GM19025 (cell line): ENCODE data around the gene CHRNB2.
"Not testable (repeated sequence)": the region's sequence is repeated elsewhere in the genome, so short reads cannot be mapped to it uniquely, and the experiment has no call there.

Source experiments
- ATAC-seq: cut with Tn5 transposase; IDR thresholded peaks from one replicate; pipeline ENCODE4 v1.9.1; 2021; ENCODE audit warnings: mild to moderate bottlenecking, low read depth, moderate library complexity; ENCODE audit not compliant: unreplicated experiment

CHRNB2 gene, protein sequence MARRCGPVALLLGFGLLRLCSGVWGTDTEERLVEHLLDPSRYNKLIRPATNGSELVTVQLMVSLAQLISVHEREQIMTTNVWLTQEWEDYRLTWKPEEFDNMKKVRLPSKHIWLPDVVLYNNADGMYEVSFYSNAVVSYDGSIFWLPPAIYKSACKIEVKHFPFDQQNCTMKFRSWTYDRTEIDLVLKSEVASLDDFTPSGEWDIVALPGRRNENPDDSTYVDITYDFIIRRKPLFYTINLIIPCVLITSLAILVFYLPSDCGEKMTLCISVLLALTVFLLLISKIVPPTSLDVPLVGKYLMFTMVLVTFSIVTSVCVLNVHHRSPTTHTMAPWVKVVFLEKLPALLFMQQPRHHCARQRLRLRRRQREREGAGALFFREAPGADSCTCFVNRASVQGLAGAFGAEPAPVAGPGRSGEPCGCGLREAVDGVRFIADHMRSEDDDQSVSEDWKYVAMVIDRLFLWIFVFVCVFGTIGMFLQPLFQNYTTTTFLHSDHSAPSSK

DNA sequence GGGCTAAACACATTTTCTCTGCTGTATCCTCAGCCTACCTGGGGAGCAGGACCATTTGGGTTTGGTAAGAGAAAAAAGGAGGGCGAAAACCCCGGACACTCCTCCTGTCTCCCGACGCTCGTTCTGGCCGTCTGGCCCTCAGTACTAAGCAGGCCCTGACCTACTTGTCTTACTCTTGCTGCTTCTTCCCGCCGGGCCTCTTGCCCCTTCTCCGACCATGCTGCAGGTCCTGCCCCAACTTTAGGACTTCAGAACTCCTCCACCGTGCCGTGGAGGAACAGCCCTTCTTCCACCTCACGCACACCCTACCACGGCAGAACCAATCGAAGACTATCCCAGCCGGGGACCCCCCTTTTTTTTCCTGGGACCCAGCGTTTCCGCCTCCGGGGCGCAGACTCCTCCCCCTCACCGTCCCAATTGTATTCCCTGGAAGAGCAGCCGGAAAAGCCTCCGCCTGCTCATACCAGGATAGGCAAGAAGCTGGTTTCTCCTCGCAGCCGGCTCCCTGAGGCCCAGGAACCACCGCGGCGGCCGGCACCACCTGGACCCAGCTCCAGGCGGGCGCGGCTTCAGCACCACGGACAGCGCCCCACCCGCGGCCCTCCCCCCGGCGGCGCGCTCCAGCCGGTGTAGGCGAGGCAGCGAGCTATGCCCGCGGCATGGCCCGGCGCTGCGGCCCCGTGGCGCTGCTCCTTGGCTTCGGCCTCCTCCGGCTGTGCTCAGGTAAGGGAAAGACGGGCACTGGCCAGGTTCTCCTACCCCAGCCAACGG lies at the start of gene CHRNB2:
Gene CHRNB2, plus strand, starts transcription at position 393 of the 771 bp plus-strand sequence. Its CDS starts 267 bp downstream, at position 660.
- ATAC-seq: no peak

DNA sequence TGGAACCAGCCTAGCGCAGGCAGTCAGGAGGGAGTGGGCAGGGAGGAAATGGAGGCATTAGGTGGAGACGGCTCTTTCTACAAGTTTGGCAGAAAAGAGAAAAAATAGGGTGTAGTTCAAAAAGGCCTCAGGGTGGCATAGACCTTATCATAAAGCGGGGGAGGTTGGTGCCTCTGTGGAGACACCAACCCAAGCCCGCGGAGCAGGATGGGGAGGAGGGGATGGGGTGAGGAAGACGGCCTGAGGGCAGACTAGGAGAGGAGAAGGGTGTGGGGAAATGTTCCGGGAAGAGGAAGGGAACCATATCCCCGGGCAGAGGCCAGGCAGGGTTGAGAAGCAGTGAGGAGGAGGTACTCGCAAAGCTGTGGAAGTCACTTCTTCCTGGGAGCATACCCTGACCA lies 48.0 kb upstream of the CHRNB2 start:
- no peak for ATAC-seq

DNA sequence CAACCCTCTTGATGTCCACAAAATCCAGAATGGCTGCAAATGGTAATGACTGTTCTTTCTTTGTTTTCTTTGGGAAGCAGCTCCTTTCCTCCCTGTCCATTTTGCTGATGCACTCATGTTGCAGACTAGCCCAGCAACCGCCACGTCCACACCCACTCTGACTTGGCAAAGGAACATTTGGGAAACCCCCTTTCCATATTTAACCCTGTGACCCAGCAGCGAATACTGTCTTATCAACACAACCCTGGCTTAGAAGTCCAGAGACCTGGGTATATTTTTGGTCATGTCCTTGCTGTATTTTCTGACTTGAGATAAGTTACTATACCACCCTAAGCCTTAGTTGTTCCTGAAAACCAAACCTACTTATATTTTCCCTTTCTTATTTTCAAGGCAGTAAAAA lies 47.2 kb upstream of the CHRNB2 start:
- no peak for ATAC-seq

DNA sequence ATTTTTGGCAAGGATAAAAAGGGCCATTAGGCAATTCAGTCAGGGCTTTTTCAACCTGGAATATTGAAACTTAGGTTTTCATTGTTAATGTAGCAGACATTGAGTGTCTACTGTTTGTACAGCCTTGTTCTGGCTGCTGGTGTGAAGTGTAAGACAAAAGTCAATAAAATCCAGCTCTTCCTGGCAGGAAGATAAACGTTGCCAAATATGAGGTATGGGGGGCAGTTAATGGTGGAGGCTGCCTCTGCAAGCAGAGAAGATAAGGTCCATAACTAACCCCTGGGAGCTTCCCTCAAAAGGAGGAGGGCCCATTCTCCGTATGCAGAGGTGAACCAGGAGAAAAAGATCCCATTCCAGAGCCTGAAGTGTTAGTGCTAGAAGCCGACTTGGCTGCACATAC lies 45.9 kb upstream of the CHRNB2 start:
- ATAC-seq: no peak

DNA sequence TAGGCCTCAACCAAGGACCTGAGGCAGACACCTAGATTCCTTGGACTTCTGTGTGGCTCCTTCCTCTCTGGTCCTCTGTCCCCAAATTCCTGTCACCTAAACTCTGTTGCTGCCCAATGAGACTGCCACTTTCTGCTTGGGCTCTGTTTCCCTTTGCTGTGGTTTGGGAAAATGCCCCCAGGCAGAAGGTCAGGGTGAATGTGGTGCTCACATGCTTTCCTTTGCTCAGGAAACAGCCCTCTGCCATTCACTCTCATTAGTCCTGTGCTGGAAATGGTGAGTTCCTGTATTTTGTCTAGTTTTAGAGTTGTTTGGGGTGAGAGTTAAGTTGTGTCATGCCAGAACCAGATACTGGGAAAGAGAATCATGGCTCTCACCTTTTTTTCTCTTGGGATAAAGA lies 42.7 kb upstream of the CHRNB2 start:
- ATAC-seq: no peak

DNA sequence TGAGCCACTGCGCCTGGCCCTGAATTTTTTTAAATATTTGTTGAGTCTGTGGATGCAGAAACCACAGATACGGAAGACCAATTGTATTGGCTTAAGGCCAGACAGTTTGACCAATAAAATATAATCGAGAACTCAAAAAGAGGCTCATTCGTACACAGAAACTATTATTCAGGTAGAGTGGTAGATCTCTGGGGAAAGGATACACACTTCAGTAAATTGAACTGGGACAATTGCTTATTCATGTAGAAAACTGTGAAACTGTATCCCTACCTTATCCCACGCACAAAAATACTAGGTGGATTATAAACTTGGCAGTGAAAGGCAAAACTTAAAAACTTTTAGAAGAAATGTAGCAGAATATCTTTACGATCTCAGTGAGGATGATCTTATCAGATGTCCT lies 40.4 kb upstream of the CHRNB2 start:
- ATAC-seq: no peak

DNA sequence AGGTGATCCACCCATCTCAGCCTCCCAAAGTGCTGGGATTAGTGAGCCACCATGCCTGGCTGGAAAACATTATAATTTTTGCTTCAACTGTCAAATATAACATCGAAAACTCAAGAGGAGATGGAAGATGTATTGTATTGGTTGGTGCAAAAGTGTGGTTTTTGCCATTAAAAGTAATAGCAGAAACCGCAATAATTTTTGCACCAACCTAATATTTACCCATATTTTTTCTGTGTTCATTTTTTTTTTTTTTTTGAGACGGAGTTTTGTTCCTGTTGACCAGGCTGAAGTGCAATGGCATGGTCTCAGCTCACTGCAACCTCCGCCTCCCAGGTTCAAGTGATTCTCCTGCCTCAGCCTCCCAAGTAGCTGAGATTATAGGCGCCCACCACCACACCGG lies 38.3 kb upstream of the CHRNB2 start:
- no peak for ATAC-seq

DNA sequence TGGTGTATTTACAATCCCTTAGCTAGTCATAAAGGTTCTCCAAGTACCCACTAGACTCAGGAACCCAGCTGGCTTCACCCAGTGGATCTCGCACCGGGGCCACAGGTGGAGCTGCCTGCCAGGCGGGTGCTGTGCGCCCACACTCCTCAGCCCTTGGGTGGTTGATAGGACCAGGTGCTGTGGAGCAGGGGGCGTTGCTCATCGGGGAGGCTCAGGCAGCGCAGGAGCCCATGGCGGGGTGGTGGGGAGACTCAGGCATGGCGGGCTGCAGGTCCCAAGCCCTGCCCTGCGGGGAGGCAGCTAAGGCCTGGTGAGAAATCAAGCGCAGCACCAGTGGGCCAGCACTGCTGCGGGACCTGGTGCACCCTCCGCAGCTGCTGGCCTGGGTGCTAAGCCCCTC lies 35.6 kb upstream of the CHRNB2 start:
- ATAC-seq: not testable (repeated sequence)

DNA sequence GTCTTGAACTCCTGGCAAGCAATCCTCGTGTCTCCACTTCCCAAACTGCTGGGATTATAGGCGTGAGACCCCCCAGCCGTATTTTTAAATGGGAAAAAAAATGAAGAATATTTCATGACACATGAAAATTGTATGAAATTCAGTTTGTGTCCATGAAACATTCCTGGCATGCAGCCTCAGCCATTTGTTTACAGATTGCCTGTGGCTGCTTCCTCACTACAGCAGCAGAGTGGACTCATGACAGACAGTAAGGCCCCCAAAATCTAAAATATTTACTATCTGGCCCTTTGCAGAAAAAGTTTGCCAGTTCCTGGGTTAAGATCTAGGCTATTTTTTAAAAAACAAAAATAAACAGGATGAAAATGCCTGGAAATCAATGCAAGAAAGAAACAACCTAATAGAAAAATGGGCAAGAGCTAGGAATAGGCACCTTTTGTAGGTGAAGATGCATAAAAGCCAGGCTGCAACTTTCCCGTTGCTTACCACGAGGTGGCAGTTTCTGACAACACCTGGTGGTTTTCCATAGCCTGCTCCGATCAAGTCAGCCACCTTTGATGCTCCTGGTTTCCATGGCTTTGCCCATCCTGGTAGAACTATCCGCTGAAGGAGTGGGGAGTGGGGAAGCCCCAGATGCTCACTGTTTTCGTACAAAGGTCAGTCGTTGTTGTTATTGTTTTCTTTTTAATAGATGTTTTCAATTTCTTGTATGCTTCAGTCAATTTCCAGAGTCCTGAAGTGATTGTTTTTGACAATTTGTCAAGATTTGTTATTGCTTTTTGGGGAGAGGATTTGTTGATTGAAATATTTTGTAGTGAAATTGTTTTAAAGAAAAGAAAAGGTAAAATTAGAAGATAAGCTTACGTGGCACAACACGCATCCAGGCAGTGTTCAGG lies 33.4 kb upstream of the CHRNB2 start:
- no peak for ATAC-seq

DNA sequence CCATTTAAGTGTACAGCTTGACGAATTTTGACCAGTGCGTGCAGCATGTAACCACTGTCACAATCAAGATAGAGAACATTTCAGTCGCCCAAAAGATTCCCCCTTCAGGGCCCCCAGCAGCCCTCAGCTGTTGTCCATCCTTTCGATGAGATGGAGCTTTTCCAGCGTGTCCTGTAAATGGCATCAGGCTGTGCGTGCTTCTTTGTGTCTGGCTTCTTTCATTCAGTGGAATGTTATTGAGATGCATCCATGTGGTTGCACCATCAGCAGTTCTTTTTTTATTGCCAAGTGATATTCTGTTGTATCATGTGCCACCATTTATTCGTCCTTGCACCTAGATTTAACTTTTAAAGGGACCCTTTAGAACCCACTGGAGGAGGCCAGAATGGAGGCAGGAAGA lies 31.0 kb upstream of the CHRNB2 start:
- ATAC-seq: no peak

DNA sequence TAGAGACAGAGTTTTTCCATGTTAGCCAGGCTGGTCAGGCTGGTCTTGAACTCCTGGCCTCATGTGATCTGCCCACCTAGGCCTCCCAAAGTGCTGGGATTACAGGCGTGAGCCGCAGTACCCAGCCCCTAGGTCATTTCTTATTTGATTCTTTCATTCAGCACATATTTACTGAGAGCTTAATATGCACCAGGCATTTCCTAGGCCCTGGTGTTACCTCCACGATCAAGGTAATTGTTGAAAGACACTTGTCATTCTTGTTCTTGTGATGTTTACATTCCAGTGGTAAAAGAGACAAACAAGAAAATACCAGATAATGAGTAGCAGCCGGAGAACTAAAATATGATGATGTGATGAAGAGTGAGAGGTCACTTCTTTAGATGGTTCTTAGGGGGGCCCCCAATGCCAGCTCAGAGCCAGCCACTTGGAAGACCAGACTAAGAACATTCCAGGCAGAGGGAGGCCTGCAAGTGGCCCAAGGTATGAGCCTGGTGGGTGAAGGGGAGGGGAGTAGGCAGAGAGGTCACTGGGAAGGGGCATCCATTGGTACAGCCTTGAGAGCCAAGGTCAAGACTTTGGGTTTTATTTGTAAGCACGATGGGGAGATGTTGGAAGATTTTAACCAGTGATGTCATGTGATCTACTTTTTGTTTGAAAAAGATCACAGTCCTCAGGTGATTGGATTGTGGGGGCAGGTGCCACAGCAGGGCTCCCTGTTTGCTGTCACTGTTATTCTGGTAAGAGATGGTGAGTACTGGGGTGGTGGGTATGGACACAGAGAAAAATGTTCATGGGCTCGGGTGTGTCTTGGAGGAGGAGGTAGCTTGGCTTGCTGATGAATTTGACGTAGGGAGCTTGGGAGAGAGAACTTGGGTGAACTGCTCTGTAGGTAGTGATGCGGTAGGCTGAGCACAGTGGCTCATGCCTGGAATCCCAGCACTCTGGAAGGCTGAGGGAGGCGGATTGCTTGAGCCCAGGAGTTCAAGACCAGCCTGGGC lies 27.8 kb upstream of the CHRNB2 start:
- ATAC-seq: no peak

DNA sequence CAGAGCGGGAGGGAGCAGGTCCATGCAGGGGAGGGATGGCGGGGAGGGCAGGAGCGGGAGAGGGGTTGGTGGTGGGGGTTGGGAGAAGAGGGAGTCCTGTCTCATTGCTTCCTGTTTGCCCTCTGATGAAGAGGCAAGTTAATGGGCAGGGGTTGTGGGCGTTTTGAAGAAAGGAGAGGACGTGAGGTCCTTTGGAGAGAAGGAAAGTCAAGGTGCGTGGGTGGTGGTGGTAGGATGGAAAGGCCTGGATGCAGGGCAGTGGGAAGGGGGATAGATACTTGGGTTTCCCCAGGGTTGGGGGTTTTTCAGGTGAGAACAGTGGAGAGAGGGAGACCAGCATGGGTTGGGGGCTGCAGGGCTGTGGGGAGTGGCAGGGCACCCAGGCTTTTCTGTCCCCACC lies 26.3 kb upstream of the CHRNB2 start:
- ATAC-seq: no peak

DNA sequence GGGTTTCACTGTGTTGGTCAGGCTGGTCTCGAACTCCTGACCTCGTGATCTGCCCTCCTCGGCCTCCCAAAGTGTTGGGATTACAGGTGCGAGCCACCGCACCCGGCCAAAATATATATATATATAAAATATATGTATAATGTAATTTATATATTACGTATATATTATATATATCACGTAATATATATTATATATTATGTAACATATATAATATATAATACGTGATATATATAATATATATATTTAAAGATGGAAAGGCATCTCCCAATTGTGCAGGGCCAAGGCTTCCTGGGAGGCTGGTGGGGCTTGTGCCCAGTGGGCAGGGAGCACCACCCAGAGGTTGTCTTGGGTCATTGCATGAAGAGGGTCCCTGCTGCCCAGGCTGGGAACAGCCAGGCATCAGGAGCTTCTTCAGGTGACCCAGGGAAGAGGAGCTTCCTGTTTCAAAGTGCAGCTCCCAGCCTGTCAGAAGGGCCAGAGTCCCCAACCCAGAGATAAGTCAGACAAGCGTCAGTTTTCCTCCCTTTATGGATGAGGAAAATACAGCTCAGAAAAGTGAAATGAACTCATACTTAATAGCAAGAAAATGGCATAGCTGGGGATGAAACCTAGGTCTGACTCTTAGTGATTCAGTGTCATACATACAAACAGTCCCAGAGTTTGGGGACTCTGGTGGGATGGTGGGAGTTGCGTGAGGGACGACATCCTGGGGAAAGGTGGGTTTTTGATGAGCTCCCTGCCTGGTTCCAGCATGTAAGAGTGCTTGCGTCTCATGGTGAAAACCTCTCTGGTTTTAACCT lies 21.1 kb upstream of the CHRNB2 start:
- no peak for ATAC-seq

DNA sequence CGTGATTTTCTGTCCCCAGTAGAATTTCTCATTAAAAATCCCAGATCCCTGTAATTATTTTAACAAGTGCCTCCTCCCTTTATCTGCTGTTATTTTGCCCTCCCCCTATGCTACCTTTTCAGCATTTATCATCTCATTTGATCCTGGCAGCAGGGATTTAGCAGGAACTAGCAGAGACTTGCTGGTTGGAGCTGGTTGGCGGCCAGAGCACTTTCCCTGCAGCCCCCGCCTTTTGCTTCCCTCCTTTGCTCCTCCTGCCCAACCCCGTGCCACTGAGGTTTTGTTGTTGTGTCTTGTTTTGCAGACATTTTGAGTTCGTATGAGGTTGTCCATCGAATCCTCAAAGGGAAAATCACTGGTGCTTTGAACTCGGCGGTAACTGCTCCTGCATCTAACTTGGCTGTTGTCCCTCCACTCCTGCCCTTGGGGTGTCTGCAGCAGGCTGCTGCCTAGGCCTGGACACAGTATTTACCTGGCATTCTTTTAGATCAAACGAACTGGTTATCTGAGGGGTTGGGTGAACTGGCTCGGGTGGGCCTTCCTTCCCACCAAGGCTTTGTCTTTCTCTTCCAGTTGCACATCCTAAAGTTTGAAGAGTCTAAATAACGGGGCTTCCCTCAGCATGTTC lies 20.4 kb upstream of the CHRNB2 start:
- ATAC-seq: no peak

DNA sequence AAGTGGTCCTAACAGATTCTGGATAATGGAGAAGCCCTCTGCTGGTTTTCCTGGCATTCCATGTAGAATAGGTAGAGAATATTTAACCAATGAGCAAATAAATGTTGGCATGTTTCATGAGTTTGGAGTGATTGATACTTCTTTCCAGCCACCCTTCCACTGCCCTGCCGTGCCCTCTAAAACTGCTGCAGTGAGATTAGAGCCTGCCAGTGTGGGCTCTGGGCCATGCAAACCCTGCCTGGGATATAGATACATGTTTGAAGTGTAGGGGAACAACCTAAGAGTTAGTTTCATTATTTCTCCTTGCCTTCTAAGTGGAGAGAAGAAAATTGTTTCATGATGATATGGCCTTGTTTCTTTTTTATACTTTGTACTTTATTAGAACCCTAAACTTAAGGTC lies 19.6 kb upstream of the CHRNB2 start:
- no peak for ATAC-seq

DNA sequence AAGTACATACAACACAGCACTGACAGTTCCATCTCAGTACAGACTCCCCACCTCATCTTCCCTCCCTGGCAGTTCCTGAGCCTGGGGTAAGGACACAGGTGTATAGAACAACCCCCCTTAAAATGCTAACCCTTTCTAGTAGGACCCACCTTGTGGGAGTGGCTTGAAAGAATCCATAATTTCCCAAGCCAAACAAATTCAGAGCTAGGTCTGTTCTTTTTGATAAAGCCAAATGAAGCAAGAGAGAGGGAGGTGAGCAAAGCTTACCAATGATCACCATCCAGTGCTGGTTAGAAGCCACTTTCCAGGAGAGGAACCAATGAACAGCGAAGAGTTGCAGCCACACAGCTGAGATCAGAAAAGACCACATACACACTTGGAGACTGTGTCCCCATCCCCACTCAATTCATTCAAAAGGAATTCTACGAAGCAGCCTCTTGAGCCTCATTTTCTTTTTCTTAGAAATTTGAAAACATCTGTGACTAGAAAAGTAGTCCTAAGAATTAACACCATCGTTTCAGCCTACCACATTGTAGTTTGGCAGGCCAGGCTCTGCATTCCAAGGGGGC lies 18.3 kb upstream of the CHRNB2 start:
- ATAC-seq: no peak

DNA sequence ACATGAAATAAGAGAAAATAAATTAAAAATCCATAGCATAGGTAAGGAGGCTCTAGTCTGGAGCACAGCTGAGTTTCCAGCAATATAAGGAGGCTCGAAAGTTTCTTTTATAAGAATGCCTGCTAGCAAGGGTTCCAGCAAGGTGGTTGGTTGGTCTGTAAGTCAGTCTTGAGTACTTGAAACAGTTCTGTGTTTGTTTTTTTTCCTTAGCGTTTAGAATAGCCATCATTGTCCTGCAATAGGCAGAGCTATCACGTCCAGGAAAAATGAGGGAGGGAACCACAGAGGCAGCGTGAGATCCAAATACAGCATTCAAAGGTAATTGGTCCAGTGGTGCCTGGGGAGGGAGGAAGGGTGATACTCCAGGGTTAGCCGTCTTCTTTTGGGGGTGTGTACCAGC lies 17.5 kb upstream of the CHRNB2 start:
- ATAC-seq: no peak

DNA sequence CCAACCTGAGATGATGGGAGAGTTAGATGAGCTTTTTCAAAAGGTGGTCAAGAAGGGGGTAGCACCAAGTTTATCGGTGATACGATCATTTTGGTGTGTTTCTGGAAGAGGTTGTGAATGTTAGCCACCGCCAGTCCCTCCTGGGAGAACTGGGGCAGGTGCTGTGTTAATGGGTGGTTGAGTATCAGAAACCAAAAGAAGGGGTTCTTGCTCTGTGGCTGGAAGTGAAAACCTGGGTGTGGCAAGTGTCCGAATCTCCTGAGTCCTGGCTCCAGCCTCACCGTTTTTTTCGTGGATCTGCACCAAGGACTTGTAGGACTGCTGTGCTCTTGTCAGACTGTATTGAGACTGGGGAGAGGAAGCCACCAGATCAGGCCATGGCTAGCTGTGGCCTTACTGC lies 16.9 kb upstream of the CHRNB2 start:
- no peak for ATAC-seq
